PC-3 (cell line): ENCODE data around the gene TOP2B. TPM values are rescaled to one million over a fixed set of nuclear protein-coding genes. Genes with fewer than 3 reads are reported as not detected.

ENCODE experiments used
- ATAC-seq: fragments of 200-7000 bp; cut with Tn5 transposase; 2 replicates; pipeline ENCODE4 v1.9.1; 2020; ENCODE audit warnings: mild to moderate bottlenecking, moderate library complexity
- BruUV-seq: library from RNA; stranded (reverse); fragments of 400-500 nt; replicated peaks from 2 replicates; lab custom pipeline; 2021; lab: Mats Ljungman, UMichigan
- CTCF ChIA-PET: fragments of 300-600 bp; sonication (Branson Sonifier 250); formaldehyde crosslinking; loops from one replicate; lab custom pipeline; 2022; ENCODE audit warnings: antibody characterized with exemption; lab: Charles Lee
- POLR2A ChIA-PET: fragments of 300-600 bp; sonication (Branson Sonifier 250); formaldehyde crosslinking; loops from one replicate; lab custom pipeline; 2022; ENCODE audit warnings: antibody characterized with exemption; ENCODE audit not compliant: unreplicated experiment; lab: Charles Lee
- DNase-seq: peaks from one replicate; pipeline ENCODE4 v3.0.0-alpha.2; 2015
- H2AFZ ChIP-seq: fragments of 300-600 bp; sonication (generic); 2 replicates; pipeline ENCODE4 v1.6.0; 2016; ENCODE audit warnings: antibody characterized with exemption, low read length
- H3F3A ChIP-seq: fragments of 300-600 bp; sonication (generic); one replicate; pipeline ENCODE4 v1.6.0; 2017; ENCODE audit warnings: antibody characterized with exemption, low read length, control low read depth, mild to moderate bottlenecking; ENCODE audit not compliant: unreplicated experiment
- H3K27ac ChIP-seq: fragments of 300-600 bp; sonication (generic); 2 replicates; pipeline ENCODE4 v1.5.1; 2016; ENCODE audit warnings: mild to moderate bottlenecking, low read length
- H3K27me3 ChIP-seq: fragments of 300-600 bp; sonication (generic); 2 replicates; pipeline ENCODE4 v1.6.1; 2016; ENCODE audit warnings: low read length, mixed read lengths
- H3K36me3 ChIP-seq: fragments of 300-600 bp; sonication (generic); 2 replicates; pipeline ENCODE4 v1.6.1; 2016; ENCODE audit warnings: low read depth, mixed run types, low read length, mixed read lengths
- H3K4me1 ChIP-seq: fragments of 300-600 bp; sonication (generic); 2 replicates; pipeline ENCODE4 v1.5.1; 2016; ENCODE audit warnings: low read length; ENCODE audit not compliant: insufficient read depth
- H3K4me2 ChIP-seq: fragments of 300-600 bp; sonication (generic); 2 replicates; pipeline ENCODE4 v1.6.0; 2016; ENCODE audit warnings: low read length
- H3K4me3 ChIP-seq: fragments of 300-600 bp; sonication (generic); 2 replicates; pipeline ENCODE4 v1.5.1; 2016; ENCODE audit warnings: mild to moderate bottlenecking, low read length, mixed read lengths
- H3K79me2 ChIP-seq: fragments of 300-600 bp; sonication (generic); 2 replicates; pipeline ENCODE4 v1.6.1; 2017; ENCODE audit warnings: low read length, mixed read lengths
- H3K9ac ChIP-seq: fragments of 300-600 bp; sonication (generic); 2 replicates; pipeline ENCODE4 v1.6.0; 2016; ENCODE audit warnings: mild to moderate bottlenecking, low read length
- H3K9me2 ChIP-seq: fragments of 300-600 bp; sonication (generic); replicated peaks from 2 replicates; pipeline ENCODE4 v1.6.1; 2016; ENCODE audit warnings: mixed run types, low read length, mixed read lengths
- H3K9me3 ChIP-seq: fragments of 300-600 bp; sonication (generic); 2 replicates; pipeline ENCODE4 v1.6.1; 2016; ENCODE audit warnings: low read length, mixed read lengths
- H4K20me1 ChIP-seq: fragments of 300-600 bp; sonication (generic); 2 replicates; pipeline ENCODE4 v1.6.1; 2016; ENCODE audit warnings: low read length, mixed read lengths
- CTCF ChIP-seq: fragments of 300-600 bp; sonication (generic); conservative IDR thresholded peaks from 2 replicates; pipeline ENCODE4 v1.5.1; 2017; ENCODE audit warnings: antibody characterized with exemption, low read depth, mild to moderate bottlenecking, low read length
- EZH2 ChIP-seq: fragments of 300-600 bp; sonication (generic); IDR thresholded peaks from one replicate; pipeline ENCODE4 v1.6.1; 2017; ENCODE audit warnings: antibody characterized with exemption, mild to moderate bottlenecking, low read length; ENCODE audit not compliant: unreplicated experiment
- EZH2phosphoT487 ChIP-seq: fragments of 300-600 bp; sonication (generic); IDR thresholded peaks from 2 replicates; pipeline ENCODE4 v1.6.1; 2018; ENCODE audit warnings: mild to moderate bottlenecking, antibody characterized with exemption, low read length, borderline replicate concordance
- intact Hi-C: fragments of 100-400 bp; cut with micrococcal nuclease; formaldehyde crosslinking; loops from 2 replicates; pipeline ENCODE4 v1.9.0; 2023
- microRNA-seq: library from miRNA; unstranded; fragments of <30 nt; microRNA quantifications from one replicate; pipeline ENCODE4 v1.1.0, GENCODE V29; 2020; ENCODE audit not compliant: unreplicated experiment
- total RNA-seq: library from RNA; depleted of rRNA; stranded (reverse); fragments of >200 nt; gene quantifications from 2 replicates; pipeline ENCODE4 v1.2.3, GENCODE V29; 2014; rRNA removed

Gene TOP2B
- total RNA-seq, 1 experiment from 2014 or later: 79.0 TPM

- Histone ChIP-seq H4K20me1 (no peaks in the 10 kb centered on the region), H3F3A (no peaks in the 10 kb centered on the region), H3K27me3 (peaks cover 53% of the 10 kb centered on the region), H3K4me3 (no peak overlapping the region), H3K27ac (no peak overlapping the region), H3K9me3 (no peaks in the 10 kb centered on the region), H3K9ac (no peak overlapping the region), H3K36me3 (no peaks in the 10 kb centered on the region), H2AFZ (no peak overlapping the region), H3K4me2 (no peak overlapping the region), H3K4me1 (no peaks in the 10 kb centered on the region), H3K79me2 (no peaks in the 10 kb centered on the region), H3K9me2 (peaks cover 3% of the 10 kb centered on the region; the same call in 1 of the 2 replicates)
- ATAC-seq (no peak), DNase-seq (no peak)
- intact Hi-C loops: no loop called here
- TF ChIP-seq EZH2 (no peak), CTCF (no peak), EZH2phosphoT487 (no peak)
- ChIA-PET POLR2A (no interaction called here), CTCF (no interaction called here)
- no TSS peak for BruUV-seq
Observed at GRCh38 chr3:25548836-25549235, 115.9 kb downstream of the TOP2B start.

GRCh38 chr3:25547943-25548674, 116.6 kb downstream of the TOP2B start:
- Histone ChIP-seq H3K9ac (no peak overlapping the region), H3K9me3 (no peaks in the 10 kb centered on the region), H3K4me3 (no peak overlapping the region), H3K27ac (no peak overlapping the region), H4K20me1 (no peaks in the 10 kb centered on the region), H2AFZ (no peak overlapping the region), H3K27me3 (peaks cover 53% of the 10 kb centered on the region), H3K4me1 (no peaks in the 10 kb centered on the region), H3K36me3 (no peaks in the 10 kb centered on the region), H3K79me2 (no peaks in the 10 kb centered on the region), H3K4me2 (no peak overlapping the region), H3F3A (no peaks in the 10 kb centered on the region), H3K9me2 (peaks cover 3% of the 10 kb centered on the region; the same call in 1 of the 2 replicates)
- ChIA-PET POLR2A (no interaction called here), CTCF (no interaction called here)
- DNase-seq (no peak), ATAC-seq (no peak)
- BruUV-seq: no TSS peak
- TF ChIP-seq EZH2: no peak
- TF ChIP-seq CTCF: no peak
- TF ChIP-seq EZH2phosphoT487: no peak
- intact Hi-C loops: no loop called here

Small RNA genes lying within 50 kb of the gene (microRNA-seq; reads per million reads assigned to microRNA genes)
- gene MIR4442: 0.75 reads per million

Other genes with a start within 250 kb of the TOP2B start
- not detected in 2 replicates for gene RARB, start 236.6 kb downstream of the TOP2B start, total RNA-seq
- gene NGLY1, start 118.5 kb upstream of the TOP2B start, total RNA-seq: 47.7 and 49.4 TPM in 2 replicates
- 13.7 and 21.4 TPM in 2 replicates for gene OXSM, start 125.2 kb upstream of the TOP2B start, total RNA-seq